Fibroblast of pulmonary artery (primary cell): ENCODE results near the gene GOLGA8J.
"Not testable (repeated sequence)": the region's sequence is repeated elsewhere in the genome, so short reads cannot be mapped to it uniquely, and the experiment has no call there.

Source experiments
- DNase-seq: peaks from one replicate; pipeline ENCODE4 v3.0.0-alpha.2; 2010; ENCODE audit warnings: low read depth
- H3K4me3 ChIP-seq: replicated peaks from 2 replicates; pipeline ENCODE4 v1.5.1; 2011; ENCODE audit warnings: low read depth, mild to moderate bottlenecking, control low read depth, low read length, moderate library complexity
- CTCF ChIP-seq: IDR thresholded peaks from 2 replicates; pipeline ENCODE4 v1.5.1; 2011; ENCODE audit warnings: mild to moderate bottlenecking, control low read depth, low read length, inconsistent platforms; ENCODE audit errors: missing control alignments

GOLGA8J gene

DNA sequence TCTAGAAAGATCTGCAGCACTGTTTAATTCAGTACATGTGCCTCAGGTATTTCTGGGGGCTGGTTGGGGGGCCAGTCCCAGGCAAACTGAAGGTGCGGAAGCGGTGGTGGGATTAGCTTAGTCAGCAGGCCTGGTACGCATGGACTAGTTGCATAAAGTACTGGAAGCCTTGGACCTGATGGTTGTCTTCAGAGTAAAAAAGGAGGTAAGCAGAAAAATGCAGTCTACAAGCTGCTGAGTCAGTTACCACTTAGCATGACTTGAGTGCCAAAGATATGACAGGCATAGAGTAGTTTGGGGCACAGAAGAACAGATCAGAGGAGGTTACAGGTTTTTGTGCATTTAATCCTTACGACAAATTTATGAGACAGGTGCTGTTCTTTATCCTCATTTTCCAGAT, 19.9 kb upstream of the GOLGA8J start:
- no peak overlapping the region for H3K4me3 ChIP-seq
- no peak for DNase-seq
- TF ChIP-seq CTCF: no peak

DNA sequence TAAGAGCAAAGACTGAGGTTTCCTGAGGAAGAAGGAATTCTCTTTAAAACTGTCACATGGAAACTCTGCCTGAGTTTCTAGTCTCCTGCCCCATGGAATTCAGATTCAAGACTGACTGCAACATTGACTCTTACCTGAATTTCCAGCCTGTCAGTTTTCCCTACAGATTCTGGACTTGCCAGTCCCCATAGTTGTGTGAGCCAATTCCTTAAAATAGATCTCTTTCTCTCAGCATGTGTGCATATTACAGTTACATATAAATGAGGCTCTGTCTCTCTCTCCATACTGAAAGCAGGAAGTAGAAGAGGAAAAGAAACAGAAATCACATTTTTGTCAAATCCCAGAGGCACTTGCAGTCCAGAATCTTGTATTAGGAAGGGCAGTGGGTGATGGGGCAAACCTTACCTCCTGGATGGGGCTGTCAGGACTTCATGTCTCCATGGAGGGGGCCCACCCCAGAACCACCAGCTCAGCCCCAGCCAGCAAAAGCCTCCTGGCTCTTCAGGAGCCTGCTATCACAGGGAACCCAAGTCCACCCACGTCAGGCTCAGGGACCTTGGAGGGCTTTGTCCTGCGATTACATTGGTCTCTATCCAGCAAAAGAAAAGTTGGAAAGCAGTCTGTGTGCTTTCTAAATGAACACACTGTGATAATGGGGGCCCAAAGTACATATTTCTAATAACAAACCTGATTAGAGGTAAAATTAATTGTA, 18.8 kb upstream of the GOLGA8J start:
- TF ChIP-seq CTCF: no peak
- no peak for DNase-seq
- H3K4me3 ChIP-seq: no peak overlapping the region

- H3K4me3 ChIP-seq: no peak overlapping the region
- TF ChIP-seq CTCF: no peak
- peak; percentile 41 for DNase-seq
These were observed 17.5 kb upstream of the GOLGA8J start for GRCh38 chr15:30065025-30065801.

DNA sequence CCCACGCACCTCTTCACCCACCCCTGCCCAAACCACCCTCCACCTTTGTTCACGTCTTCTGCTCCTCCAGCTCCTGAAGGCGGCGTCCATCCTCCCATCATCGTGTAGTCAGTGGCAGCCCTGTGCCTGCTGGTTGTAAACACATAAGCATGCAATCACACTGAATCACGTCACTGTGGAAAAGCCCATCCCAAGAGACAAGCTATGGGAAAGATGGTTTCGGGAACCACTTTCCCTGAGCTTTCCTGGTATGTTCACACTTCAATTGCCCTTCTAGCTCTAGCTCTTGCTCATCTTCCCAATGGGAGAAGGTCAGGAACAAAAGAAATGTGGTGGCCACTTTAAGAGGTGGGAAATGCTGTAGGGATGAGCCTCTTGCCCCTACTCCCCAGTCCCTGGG, 14.4 kb upstream of the GOLGA8J start:
- no peak overlapping the region for H3K4me3 ChIP-seq
- no peak for DNase-seq
- no peak for TF ChIP-seq CTCF

DNA sequence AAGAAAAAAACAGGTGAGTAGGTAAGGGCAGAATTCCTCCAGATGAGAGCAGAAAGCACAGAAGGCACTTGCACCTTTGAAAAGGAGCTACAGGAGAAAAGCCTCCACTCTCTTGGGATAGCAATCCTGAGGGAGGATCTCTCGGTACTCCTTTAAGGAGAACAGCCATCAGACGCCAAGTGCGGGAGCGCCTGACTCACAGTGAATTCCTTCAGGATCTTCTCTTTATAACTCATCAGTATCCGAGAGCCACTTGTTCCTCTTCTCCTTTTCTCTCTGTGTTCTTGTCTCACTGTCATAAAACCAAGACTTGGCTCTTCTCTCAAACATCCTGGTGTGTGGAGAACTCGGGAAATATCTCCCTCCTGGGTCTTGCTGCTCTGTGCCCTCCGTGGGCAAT, 10.1 kb upstream of the GOLGA8J start:
- H3K4me3 ChIP-seq: no peak overlapping the region
- no peak for DNase-seq
- TF ChIP-seq CTCF: no peak

- no peak overlapping the region for H3K4me3 ChIP-seq
- DNase-seq: no peak
- TF ChIP-seq CTCF: no peak
These were observed 8.8 kb upstream of the GOLGA8J start for GRCh38 chr15:30073915-30074314.

GRCh38 chr15:30080816-30081215, 1.9 kb upstream of the GOLGA8J start:
- H3K4me3 ChIP-seq: not testable (repeated sequence)
- peak; percentile 59 for DNase-seq

- not testable (repeated sequence) for H3K4me3 ChIP-seq, DNase-seq
These were observed 15.1 kb downstream of the GOLGA8J start for GRCh38 chr15:30097827-30098226.

- H3K4me3 ChIP-seq, DNase-seq: not testable (repeated sequence)
These were observed 20.1 kb downstream of the GOLGA8J start for GRCh38 chr15:30102890-30103289.

DNA sequence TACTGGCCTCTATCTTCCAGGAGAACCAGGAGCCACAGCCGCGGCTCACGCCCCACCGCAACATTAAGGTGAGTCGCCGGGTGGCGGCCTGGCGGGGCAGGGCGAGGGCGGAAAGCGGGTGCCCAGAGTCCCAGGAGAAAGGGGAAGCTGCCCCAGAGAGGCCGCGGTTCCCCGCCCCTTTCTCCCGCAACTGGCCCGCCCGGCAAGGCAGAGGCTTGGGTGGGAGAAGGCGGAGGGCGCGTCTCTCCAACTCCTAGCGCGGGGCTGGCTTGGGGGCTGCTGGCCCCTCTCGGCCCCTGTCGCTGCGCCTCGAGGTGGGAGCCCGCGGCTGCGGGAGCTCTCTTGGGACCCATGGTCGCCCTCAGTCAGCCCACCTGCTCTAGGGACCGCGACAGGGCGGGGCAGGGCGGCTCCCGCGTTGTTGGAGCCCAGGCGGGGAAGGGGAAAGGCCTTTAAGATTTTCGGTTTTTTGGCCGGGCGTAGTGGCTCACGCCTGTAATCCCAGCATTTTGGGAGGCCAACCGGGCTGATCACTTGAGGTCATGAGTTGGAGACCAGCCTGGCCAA, 21.3 kb downstream of the GOLGA8J start:
- H3K4me3 ChIP-seq: peak overlapping the region; percentile 40
- not testable (repeated sequence) for DNase-seq

DNA sequence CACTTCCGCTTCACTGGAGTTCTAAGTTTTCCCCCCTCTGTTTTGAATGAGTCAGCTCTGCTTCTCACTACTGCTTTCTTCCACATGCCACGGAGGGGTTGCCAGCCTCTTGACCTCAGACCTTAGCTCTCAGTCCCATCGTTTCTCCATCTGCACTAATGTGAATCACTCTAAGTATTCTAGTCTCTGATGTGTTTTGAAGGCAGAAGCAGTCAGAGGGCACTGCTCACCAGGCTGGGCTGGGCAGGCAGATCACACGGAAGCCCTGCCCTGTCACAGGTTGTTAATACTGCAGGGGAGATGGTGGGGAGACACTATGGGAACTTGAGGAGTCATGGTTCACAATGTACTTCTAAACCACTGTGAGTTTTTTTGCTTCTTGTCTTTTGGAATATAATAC, 27.8 kb downstream of the GOLGA8J start:
- not testable (repeated sequence) for DNase-seq, H3K4me3 ChIP-seq
